ENCODE data around the gene CNGB1. TPM values are rescaled to one million over a fixed set of nuclear protein-coding genes. Genes with fewer than 3 reads are reported as not detected.

Gene CNGB1
- total and polyA plus RNA-seq, 9 donors: 0.11 TPM; not detected in 8

DNA sequence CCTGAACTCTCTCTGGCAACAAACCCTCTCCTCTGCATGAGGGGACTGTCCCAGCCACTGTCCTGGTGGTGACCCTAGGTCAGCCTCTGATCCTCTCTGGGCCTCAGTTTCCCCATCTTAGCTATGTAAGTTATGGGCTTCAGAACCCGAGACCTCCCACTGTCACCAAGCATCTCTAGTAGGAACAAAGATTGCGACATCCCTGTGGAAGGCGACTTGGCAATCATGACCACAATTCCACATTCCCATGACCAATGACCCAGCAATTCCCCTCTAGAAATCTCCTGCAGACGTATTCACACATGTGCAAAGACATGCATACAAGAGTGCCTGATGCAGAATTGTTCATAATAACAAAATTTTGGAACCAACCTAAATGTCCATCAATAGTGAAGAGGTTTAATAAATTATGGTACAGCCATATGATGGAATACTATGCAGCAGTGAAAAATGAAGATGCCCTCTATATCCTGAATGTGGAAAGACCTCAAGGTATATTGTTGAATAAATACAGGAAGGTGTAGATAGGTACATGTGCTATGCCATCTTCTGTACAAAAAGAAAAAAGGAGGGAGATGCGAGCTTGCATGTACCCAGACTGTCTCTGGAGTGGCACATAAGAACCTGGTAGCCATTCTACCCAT lies 21.2 kb downstream of the CNGB1 start:
- H3K4me1 ChIP-seq (ENCODE audit: insufficient read depth): no peaks in the 10 kb centered on the region
- H3K27me3 ChIP-seq: no peaks in the 10 kb centered on the region
- H3K9me3 ChIP-seq: no peaks in the 10 kb centered on the region
- no peaks in the 10 kb centered on the region for H3K36me3 ChIP-seq
- H3K4me3 ChIP-seq: no peak overlapping the region
- no peak for DNase-seq
- intact Hi-C loops (cut with DNase I): loop anchor here in 1 of 4 donors (2.0 kb wide), 1 partner anchor 77 kb away; no protein-coding TSS in a partner anchor
- no peak for TF ChIP-seq EP300 (IDR thresholded peaks at IDR 0.05)
- no peak for TF ChIP-seq POLR2A (IDR thresholded peaks at IDR 0.05)
- TF ChIP-seq, protein P1, sequence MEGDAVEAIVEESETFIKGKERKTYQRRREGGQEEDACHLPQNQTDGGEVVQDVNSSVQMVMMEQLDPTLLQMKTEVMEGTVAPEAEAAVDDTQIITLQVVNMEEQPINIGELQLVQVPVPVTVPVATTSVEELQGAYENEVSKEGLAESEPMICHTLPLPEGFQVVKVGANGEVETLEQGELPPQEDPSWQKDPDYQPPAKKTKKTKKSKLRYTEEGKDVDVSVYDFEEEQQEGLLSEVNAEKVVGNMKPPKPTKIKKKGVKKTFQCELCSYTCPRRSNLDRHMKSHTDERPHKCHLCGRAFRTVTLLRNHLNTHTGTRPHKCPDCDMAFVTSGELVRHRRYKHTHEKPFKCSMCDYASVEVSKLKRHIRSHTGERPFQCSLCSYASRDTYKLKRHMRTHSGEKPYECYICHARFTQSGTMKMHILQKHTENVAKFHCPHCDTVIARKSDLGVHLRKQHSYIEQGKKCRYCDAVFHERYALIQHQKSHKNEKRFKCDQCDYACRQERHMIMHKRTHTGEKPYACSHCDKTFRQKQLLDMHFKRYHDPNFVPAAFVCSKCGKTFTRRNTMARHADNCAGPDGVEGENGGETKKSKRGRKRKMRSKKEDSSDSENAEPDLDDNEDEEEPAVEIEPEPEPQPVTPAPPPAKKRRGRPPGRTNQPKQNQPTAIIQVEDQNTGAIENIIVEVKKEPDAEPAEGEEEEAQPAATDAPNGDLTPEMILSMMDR (IDR thresholded peaks at IDR 0.05): no peak
- WGBS, 3 donors: 70 to 83% (median 73%) methylated on average over 5 of the region's 5 CpGs
- H3K27ac ChIP-seq: no peak overlapping the region

DNA sequence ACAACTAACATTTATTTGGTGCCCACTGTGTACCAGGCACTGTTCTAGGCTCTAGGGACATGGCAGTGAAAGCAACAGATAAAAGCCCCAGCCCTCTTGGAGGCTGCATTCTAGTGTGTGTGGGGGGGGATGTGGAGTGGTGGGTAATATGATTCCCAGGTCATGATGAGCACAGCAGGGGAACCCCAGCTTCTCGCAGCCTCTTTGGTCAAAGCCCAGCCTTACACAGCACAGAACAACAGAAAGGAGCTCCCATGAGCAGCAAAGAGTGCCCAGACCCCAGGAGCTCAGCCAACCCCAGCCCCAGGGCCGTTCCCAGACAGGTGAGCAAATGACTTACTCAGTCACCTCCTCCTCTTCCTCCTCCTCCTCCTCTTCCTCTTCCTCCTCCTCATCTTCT lies 21.9 kb downstream of the CNGB1 start:
- no peak for DNase-seq
- WGBS, 3 donors: 4 to 19% (median 11%) methylated on average over 2 of the region's 2 CpGs
- intact Hi-C loops (cut with DNase I): loop anchor here in 1 of 4 donors (2.0 kb wide), 1 partner anchor 76 kb away; no protein-coding TSS in a partner anchor
- Histone ChIP-seq H3K4me3 (no peak overlapping the region), H3K9me3 (no peaks in the 10 kb centered on the region), H3K36me3 (no peaks in the 10 kb centered on the region), H3K27ac (no peak overlapping the region), H3K4me1 (ENCODE audit: insufficient read depth) (no peaks in the 10 kb centered on the region), H3K27me3 (no peaks in the 10 kb centered on the region)
- no peak for TF ChIP-seq POLR2A (IDR thresholded peaks at IDR 0.05)
- TF ChIP-seq, protein P1 (IDR thresholded peaks at IDR 0.05): no peak
- TF ChIP-seq EP300 (IDR thresholded peaks at IDR 0.05): no peak

DNA sequence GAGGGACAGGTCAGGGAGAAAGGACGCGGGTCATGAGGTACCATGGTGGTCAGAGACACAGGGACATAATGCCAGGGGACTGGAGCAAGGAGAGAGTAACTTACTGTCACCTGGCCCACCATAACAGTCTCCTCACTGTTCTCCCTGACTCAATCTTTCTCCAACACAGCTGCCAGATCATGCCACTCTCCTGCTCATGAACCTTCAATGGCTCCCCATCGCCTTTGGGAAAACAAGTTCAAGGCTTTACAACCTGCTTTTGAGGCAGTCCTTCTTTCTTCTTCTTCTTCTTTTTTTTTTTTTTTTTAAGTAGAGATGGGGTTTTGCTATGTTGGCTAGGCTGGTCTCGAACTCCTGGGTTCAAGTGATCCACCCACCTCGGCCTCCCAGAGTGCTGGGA lies 22.9 kb downstream of the CNGB1 start:
- H3K27ac ChIP-seq: no peak overlapping the region
- no peaks in the 10 kb centered on the region for H3K27me3 ChIP-seq
- intact Hi-C loops (cut with DNase I): loop anchor here in 1 of 4 donors (2.0 kb wide), 1 partner anchor 75 kb away; no protein-coding TSS in a partner anchor
- no peak for TF ChIP-seq POLR2A (IDR thresholded peaks at IDR 0.05)
- 88 to 91% (median 89%) methylated on average over 5 of the region's 5 CpGs for WGBS, 3 donors
- H3K4me1 ChIP-seq (ENCODE audit: insufficient read depth): no peaks in the 10 kb centered on the region
- no peaks in the 10 kb centered on the region for H3K36me3 ChIP-seq
- H3K9me3 ChIP-seq: no peaks in the 10 kb centered on the region
- H3K4me3 ChIP-seq: no peak overlapping the region
- no peak for DNase-seq

DNA sequence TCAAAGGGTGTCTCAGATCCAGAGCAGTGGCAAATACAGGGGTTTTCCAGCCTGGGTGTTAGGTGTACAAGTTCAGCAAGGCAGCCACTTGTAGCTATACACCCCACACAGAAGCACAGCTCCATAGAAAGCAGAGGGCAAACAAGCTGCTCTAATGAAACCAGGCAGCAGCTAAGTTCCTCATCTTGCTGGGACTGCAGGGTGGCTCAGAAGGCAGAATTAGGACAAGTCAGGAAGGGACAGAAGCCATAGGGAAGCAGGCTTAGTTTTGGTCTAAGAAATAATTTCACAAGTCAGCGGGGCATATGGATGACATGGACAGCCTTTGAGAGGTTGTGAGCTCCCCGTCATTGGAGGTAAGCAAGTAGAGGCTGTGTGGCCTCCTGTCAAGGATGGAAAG lies 23.7 kb downstream of the CNGB1 start:
- H3K9me3 ChIP-seq: no peaks in the 10 kb centered on the region
- TF ChIP-seq EP300 (IDR thresholded peaks at IDR 0.05): no peak
- TF ChIP-seq, protein P1 (IDR thresholded peaks at IDR 0.05): no peak
- no peak for TF ChIP-seq POLR2A (IDR thresholded peaks at IDR 0.05)
- DNase-seq: no peak
- intact Hi-C loops (cut with DNase I): no loop called here
- H3K27me3 ChIP-seq: no peaks in the 10 kb centered on the region
- H3K36me3 ChIP-seq: no peaks in the 10 kb centered on the region
- H3K4me3 ChIP-seq: no peak overlapping the region
- H3K4me1 ChIP-seq (ENCODE audit: insufficient read depth): no peaks in the 10 kb centered on the region
- 80 to 97% (median 90%) methylated on average over 2 of the region's 2 CpGs for WGBS, 3 donors
- H3K27ac ChIP-seq: no peak overlapping the region

DNA sequence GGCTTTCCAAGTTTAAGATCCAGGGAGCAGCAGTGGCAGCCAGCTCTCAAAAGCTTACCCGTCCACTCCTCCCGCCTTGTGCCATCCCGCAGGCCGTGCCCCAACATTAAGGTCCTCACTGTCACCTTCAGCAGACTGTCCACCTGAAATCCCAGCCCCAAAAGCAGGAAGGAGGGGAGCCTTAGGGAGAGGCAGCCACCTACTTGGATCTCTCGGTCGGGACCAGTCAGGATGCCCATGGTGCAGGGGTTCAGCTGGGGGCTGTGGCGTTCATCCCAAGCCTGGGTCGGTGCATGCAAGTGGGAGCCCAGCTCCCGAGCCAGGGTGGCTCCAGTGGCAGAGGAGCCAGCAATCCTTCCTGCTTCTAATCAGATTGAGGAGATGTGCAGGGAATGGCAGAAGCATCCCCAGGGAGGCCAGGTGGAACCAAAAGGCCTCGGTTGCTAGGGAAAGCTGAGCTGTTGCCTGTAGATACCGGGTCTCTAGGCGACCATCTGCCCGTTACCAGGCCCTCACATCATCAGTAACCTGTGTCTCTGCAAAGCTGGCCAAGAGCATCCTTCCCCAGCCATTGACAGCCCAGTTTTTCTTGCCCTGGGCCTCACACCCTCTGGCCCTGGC lies 24.6 kb downstream of the CNGB1 start:
- intact Hi-C loops (cut with DNase I): no loop called here
- H3K36me3 ChIP-seq: no peaks in the 10 kb centered on the region
- 67 to 77% (median 75%) methylated on average over 13 of the region's 13 CpGs for WGBS, 3 donors
- H3K27me3 ChIP-seq: no peaks in the 10 kb centered on the region
- H3K4me1 ChIP-seq (ENCODE audit: insufficient read depth): no peaks in the 10 kb centered on the region
- no peak overlapping the region for H3K27ac ChIP-seq
- TF ChIP-seq POLR2A (IDR thresholded peaks at IDR 0.05) (no peak), EP300 (IDR thresholded peaks at IDR 0.05) (no peak)
- TF ChIP-seq, protein P1 (IDR thresholded peaks at IDR 0.05): no peak
- H3K4me3 ChIP-seq: no peak overlapping the region
- no peaks in the 10 kb centered on the region for H3K9me3 ChIP-seq
- no peak for DNase-seq

All from ovary (tissue), 9 donors.